ENCODE data around the gene TM9SF3.

- TF ChIP-seq CTCF (IDR thresholded peaks at IDR 0.05; ENCODE audit: low read length) (no peak), EZH2 (optimal IDR thresholded peaks at IDR 0.05; ENCODE audit: low read depth, low read length) (no peak), EZH2phosphoT487 (IDR thresholded peaks at IDR 0.05; ENCODE audit: low read length) (no peak)
These were observed 74.1 kb downstream of the TM9SF3 start for GRCh38 chr10:96512524-96513304.

Measured in MM.1S (cell line).